Measurements from ENCODE around the gene PIF1. TPM values are rescaled to one million over a fixed set of nuclear protein-coding genes. Genes with fewer than 3 reads are reported as not detected.
"Not testable (repeated sequence)": the region's sequence is repeated elsewhere in the genome, so short reads cannot be mapped to it uniquely, and the experiment has no call there.

The PIF1 gene
- total and polyA plus RNA-seq, 5 experiments from 2014 or later, result 0.15 to 0.68 (median 0.52) TPM; not detected in 2

GRCh38 chr15:64807051-64807749 is 18.2 kb downstream of the PIF1 start:
- peaks cover 0 to 6% (median 4%) of the 10 kb centered on the region in 4 donors for H3K4me1 Mint-ChIP-seq
- no peak overlapping the region for H3K4me3 Mint-ChIP-seq
- peaks cover 0 to 10% (median 2%) of the 10 kb centered on the region in 5 donors for H3K27me3 Mint-ChIP-seq
- H3K9me3 Mint-ChIP-seq, result no peaks in the 10 kb centered on the region
- DNase-seq (no peak), ATAC-seq (no peak)
- POLR2A ChIA-PET, result interaction anchor here (0.8 kb wide), 1 partner anchor 86 kb away, joined by 3 read pairs; no protein-coding TSS in a partner anchor
- no peak overlapping the region for H3K27ac Mint-ChIP-seq
- H3K36me3 Mint-ChIP-seq, result no peaks in the 10 kb centered on the region

GRCh38 chr15:64806509-64806908 is 18.9 kb downstream of the PIF1 start:
- DNase-seq (no peak), ATAC-seq (no peak)
- POLR2A ChIA-PET, result no interaction called here
- H3K27ac Mint-ChIP-seq, result peak overlapping the region in 1 of 10 donors; percentile 51
- H3K4me1 Mint-ChIP-seq, result peaks cover 0 to 8% (median 4%) of the 10 kb centered on the region in 4 donors
- H3K27me3 Mint-ChIP-seq, result peaks cover 0 to 10% (median 2%) of the 10 kb centered on the region in 5 donors
- no peaks in the 10 kb centered on the region for H3K36me3 Mint-ChIP-seq
- no peaks in the 10 kb centered on the region for H3K9me3 Mint-ChIP-seq
- no peak overlapping the region for H3K4me3 Mint-ChIP-seq

GRCh38 chr15:64804619-64805018 is 20.8 kb downstream of the PIF1 start:
- Mint-ChIP-seq H3K4me1 (peaks cover 0 to 6% (median 0%) of the 10 kb centered on the region in 4 donors), H3K9me3 (no peaks in the 10 kb centered on the region), H3K27me3 (peaks cover 0 to 10% (median 2%) of the 10 kb centered on the region in 5 donors), H3K36me3 (no peaks in the 10 kb centered on the region), H3K4me3 (no peak overlapping the region), H3K27ac (peak overlapping the region in 1 of 10 donors; percentile 45)
- no peak for ATAC-seq
- DNase-seq, result no peak
- POLR2A ChIA-PET, result interaction anchor here (0.7 kb wide), 1 partner anchor 22 kb away, joined by 3 read pairs; no protein-coding TSS in a partner anchor

GRCh38 chr15:64803526-64803925 is 21.9 kb downstream of the PIF1 start:
- H3K4me3 Mint-ChIP-seq, result no peak overlapping the region
- no peaks in the 10 kb centered on the region for H3K9me3 Mint-ChIP-seq
- peaks cover 0 to 6% (median 0%) of the 10 kb centered on the region in 4 donors for H3K4me1 Mint-ChIP-seq
- no peak overlapping the region for H3K27ac Mint-ChIP-seq
- ATAC-seq (no peak), DNase-seq (no peak)
- H3K27me3 Mint-ChIP-seq, result peaks cover 0 to 10% (median 0%) of the 10 kb centered on the region in 5 donors
- H3K36me3 Mint-ChIP-seq, result no peaks in the 10 kb centered on the region
- POLR2A ChIA-PET, result no interaction called here

- H3K27me3 Mint-ChIP-seq, result no peaks in the 10 kb centered on the region
- no peak overlapping the region for H3K4me3 Mint-ChIP-seq
- H3K9me3 Mint-ChIP-seq, result no peaks in the 10 kb centered on the region
- DNase-seq (no peak), ATAC-seq (no peak)
- no peaks in the 10 kb centered on the region for H3K36me3 Mint-ChIP-seq
- H3K4me1 Mint-ChIP-seq, result peaks cover 0 to 6% (median 0%) of the 10 kb centered on the region in 4 donors
- H3K27ac Mint-ChIP-seq, result no peak overlapping the region
- POLR2A ChIA-PET, result no interaction called here
Observed at GRCh38 chr15:64800476-64800875, 25.0 kb downstream of the PIF1 start.

DNA sequence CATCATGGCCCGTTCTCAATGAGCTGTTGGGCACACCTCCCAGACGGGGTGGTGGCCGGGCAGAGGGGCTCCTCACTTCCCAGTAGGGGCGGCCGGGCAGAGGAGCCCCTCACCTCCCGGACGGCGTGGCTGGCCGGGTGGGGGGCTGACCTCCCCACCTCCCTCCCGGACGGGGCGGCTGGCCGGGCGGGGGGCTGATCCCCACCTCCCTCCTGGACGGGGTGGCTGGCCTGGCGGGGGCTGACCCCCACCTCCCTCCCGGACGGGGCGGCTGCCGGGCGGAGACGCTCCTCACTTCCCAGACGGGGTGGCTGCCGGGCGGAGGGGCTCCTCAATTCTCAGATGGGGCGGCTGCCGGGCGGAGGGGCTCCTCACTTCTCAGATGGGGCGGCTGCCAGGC is 26.5 kb downstream of the PIF1 start:
- ATAC-seq, H3K9me3 Mint-ChIP-seq, H3K36me3 Mint-ChIP-seq, POLR2A ChIA-PET, H3K27me3 Mint-ChIP-seq, H3K4me3 Mint-ChIP-seq, H3K27ac Mint-ChIP-seq, H3K4me1 Mint-ChIP-seq, DNase-seq: not testable (repeated sequence)

- H3K27ac Mint-ChIP-seq, H3K27me3 Mint-ChIP-seq, ATAC-seq, H3K4me3 Mint-ChIP-seq, H3K4me1 Mint-ChIP-seq, H3K9me3 Mint-ChIP-seq, H3K36me3 Mint-ChIP-seq, DNase-seq: not testable (repeated sequence)
- POLR2A ChIA-PET, result interaction anchor here (0.6 kb wide), 1 partner anchor 876 kb away, joined by 4 read pairs; no protein-coding TSS in a partner anchor
Observed at GRCh38 chr15:64795921-64796320, 29.5 kb downstream of the PIF1 start.

DNA sequence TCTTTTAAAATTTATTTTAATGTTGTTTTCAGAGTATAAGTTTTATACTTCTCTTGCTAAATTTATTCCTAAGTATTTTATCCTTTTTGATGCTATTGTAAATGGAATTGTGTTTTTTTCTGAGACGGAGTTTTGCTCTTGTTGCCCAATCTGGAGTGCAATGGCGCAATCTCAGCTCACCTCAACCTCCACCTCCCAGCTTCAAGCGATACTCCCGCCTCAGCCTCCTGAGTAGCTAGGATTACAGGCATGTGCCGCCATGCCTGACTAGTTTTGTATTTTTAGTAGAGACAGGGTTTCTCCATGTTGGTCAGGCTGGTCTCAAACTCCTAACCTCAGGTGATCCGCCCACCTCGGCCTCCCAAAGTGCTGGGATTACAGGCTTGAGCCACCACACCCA is 30.1 kb downstream of the PIF1 start:
- H3K4me3 Mint-ChIP-seq, H3K27ac Mint-ChIP-seq, ATAC-seq, H3K36me3 Mint-ChIP-seq, DNase-seq, POLR2A ChIA-PET, H3K9me3 Mint-ChIP-seq, H3K27me3 Mint-ChIP-seq, H3K4me1 Mint-ChIP-seq: not testable (repeated sequence)

GRCh38 chr15:64792282-64792681 is 33.2 kb downstream of the PIF1 start:
- no peak for DNase-seq
- POLR2A ChIA-PET, result no interaction called here
- no peak overlapping the region for H3K4me3 Mint-ChIP-seq
- no peak for ATAC-seq
- H3K27ac Mint-ChIP-seq, result no peak overlapping the region
- H3K36me3 Mint-ChIP-seq, result no peaks in the 10 kb centered on the region
- H3K4me1 Mint-ChIP-seq, result no peaks in the 10 kb centered on the region
- no peaks in the 10 kb centered on the region for H3K9me3 Mint-ChIP-seq
- H3K27me3 Mint-ChIP-seq, result no peaks in the 10 kb centered on the region

GRCh38 chr15:64791401-64791800 is 34.0 kb downstream of the PIF1 start:
- no peak overlapping the region for H3K27ac Mint-ChIP-seq
- DNase-seq (no peak), ATAC-seq (no peak)
- no peaks in the 10 kb centered on the region for H3K36me3 Mint-ChIP-seq
- no peaks in the 10 kb centered on the region for H3K27me3 Mint-ChIP-seq
- H3K9me3 Mint-ChIP-seq, result no peaks in the 10 kb centered on the region
- H3K4me3 Mint-ChIP-seq, result no peak overlapping the region
- no peaks in the 10 kb centered on the region for H3K4me1 Mint-ChIP-seq
- POLR2A ChIA-PET, result no interaction called here

GRCh38 chr15:64783796-64784195 is 41.7 kb downstream of the PIF1 start:
- POLR2A ChIA-PET, result no interaction called here
- ATAC-seq, result no peak
- Mint-ChIP-seq H3K36me3 (no peaks in the 10 kb centered on the region), H3K4me1 (peaks cover 2 to 10% (median 5%) of the 10 kb centered on the region in 4 donors), H3K9me3 (no peaks in the 10 kb centered on the region), H3K4me3 (no peak overlapping the region), H3K27ac (no peak overlapping the region), H3K27me3 (peaks cover 0 to 6% (median 5%) of the 10 kb centered on the region in 5 donors)
- no peak for DNase-seq

DNA sequence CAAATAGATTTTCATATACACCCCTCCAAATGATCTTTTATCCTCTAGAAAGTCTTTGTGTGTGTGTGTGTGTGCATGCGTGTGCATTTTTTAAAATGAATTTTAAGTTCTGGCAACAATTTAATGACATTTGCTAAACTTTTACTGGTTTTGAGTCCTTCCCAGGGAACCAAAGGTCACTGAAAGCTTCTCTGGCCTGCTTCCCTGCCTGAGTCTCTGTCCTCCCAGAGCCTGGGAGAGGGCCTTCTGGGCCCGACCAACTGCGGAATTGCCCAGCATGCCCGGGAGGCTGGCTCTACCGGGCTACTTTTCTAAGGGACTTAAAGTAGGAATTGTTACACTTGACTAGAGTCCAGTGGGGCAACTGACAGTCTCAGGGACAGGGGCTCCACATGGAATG is 42.7 kb downstream of the PIF1 start:
- ATAC-seq, result no peak
- H3K36me3 Mint-ChIP-seq, result no peaks in the 10 kb centered on the region

DNA sequence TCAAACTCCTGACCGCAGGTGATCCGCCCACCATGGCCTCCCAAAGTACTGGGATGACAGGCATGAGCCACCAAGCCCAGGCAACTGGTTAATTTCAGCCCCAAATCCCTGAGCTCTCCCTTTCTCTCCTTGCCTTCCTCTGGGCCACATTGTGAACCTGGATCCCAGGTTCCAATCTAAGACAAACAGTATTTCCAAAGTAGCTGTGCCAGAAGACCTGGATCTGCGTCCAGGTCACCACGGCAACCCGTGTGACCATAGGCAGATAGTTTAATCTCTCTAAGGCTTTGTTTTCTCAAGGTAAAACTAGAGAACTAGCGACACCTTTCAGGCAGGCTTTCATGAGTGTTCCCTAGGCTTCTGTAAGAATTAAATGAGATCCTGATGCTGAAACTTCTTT is 44.1 kb downstream of the PIF1 start:
- no peaks in the 10 kb centered on the region for H3K9me3 Mint-ChIP-seq
- ATAC-seq (no peak), DNase-seq (no peak)
- peaks cover 6 to 15% (median 12%) of the 10 kb centered on the region in 5 donors for H3K27me3 Mint-ChIP-seq
- H3K4me3 Mint-ChIP-seq, result no peak overlapping the region
- no peak overlapping the region for H3K27ac Mint-ChIP-seq
- H3K36me3 Mint-ChIP-seq, result no peaks in the 10 kb centered on the region
- H3K4me1 Mint-ChIP-seq, result peaks cover 2 to 13% (median 5%) of the 10 kb centered on the region in 4 donors
- POLR2A ChIA-PET, result no interaction called here

More for the DNA sequence above, 42.7 kb downstream of the PIF1 start:
- POLR2A ChIA-PET, result no interaction called here
- H3K4me3 Mint-ChIP-seq, result no peak overlapping the region
- no peaks in the 10 kb centered on the region for H3K9me3 Mint-ChIP-seq
- DNase-seq, result no peak
- peaks cover under 1 to 6% (median 5%) of the 10 kb centered on the region in 5 donors for H3K27me3 Mint-ChIP-seq
- peak overlapping the region in 2 of 10 donors; percentile 10 to 21 for H3K27ac Mint-ChIP-seq
- H3K4me1 Mint-ChIP-seq, result peaks cover 2 to 10% (median 5%) of the 10 kb centered on the region in 4 donors
